ENCODE data around the gene KRTAP4-16. TPM values are rescaled to one million over a fixed set of nuclear protein-coding genes. Genes with fewer than 3 reads are reported as not detected.

KRTAP4-16 gene
- total RNA-seq, 1 donor from 2014 or later, result not detected

DNA sequence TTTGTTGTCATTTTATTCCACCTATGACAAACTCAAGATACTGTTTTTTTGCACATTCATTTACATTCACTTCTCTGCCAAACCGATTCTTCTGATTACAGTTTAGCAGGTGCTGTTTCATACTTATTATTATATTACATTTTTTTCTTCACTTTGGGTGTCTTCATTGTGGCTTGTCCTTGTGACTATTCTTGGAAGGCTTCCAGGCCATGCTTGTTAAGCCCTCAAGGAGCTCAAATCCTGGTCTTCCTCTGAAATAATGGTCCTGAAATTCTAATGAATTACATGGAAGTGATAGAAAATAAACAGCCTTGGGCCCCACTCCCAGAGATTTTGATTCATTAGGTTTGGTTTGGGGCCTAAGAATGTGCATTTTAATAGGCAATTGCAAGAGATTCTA is 37.7 kb downstream of the KRTAP4-16 start:
- Mint-ChIP-seq H3K27me3 (ENCODE audit: insufficient read depth, low read depth) (peaks cover 2% of the 10 kb centered on the region), H3K4me3 (no peak overlapping the region), H3K36me3 (no peaks in the 10 kb centered on the region), H3K9me3 (no peaks in the 10 kb centered on the region), H3K4me1 (peaks cover 5% of the 10 kb centered on the region), H3K27ac (no peak overlapping the region)
- no peaks in the 10 kb centered on the region for H3F3A ChIP-seq (ENCODE audit: low read depth)
- DNase-seq (ENCODE audit: low spot score), result no peak
- no peaks in the 10 kb centered on the region for H3K79me2 ChIP-seq (ENCODE audit: low read depth)
- H3K4me1 ChIP-seq, result no peaks in the 10 kb centered on the region
- no peaks in the 10 kb centered on the region for H3K9me3 ChIP-seq (ENCODE audit: low read depth)
- no peaks in the 10 kb centered on the region for H3K36me3 ChIP-seq
- TF ChIP-seq EZH2 (IDR thresholded peaks at IDR 0.05), result no peak
- TF ChIP-seq EZH2phosphoT487 (IDR thresholded peaks at IDR 0.05), result no peak
- TF ChIP-seq, protein P1, sequence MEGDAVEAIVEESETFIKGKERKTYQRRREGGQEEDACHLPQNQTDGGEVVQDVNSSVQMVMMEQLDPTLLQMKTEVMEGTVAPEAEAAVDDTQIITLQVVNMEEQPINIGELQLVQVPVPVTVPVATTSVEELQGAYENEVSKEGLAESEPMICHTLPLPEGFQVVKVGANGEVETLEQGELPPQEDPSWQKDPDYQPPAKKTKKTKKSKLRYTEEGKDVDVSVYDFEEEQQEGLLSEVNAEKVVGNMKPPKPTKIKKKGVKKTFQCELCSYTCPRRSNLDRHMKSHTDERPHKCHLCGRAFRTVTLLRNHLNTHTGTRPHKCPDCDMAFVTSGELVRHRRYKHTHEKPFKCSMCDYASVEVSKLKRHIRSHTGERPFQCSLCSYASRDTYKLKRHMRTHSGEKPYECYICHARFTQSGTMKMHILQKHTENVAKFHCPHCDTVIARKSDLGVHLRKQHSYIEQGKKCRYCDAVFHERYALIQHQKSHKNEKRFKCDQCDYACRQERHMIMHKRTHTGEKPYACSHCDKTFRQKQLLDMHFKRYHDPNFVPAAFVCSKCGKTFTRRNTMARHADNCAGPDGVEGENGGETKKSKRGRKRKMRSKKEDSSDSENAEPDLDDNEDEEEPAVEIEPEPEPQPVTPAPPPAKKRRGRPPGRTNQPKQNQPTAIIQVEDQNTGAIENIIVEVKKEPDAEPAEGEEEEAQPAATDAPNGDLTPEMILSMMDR (IDR thresholded peaks at IDR 0.05), result no peak
- no peak overlapping the region for H3K9ac ChIP-seq
- H3K4me2 ChIP-seq, result no peak overlapping the region
- H3K27me3 ChIP-seq, result no peaks in the 10 kb centered on the region
- H3K27ac ChIP-seq, result no peak overlapping the region
- H3K4me3 ChIP-seq, result no peak overlapping the region
- H2AFZ ChIP-seq (replicated peaks), result no peak overlapping the region
- no peaks in the 10 kb centered on the region for H4K20me1 ChIP-seq (ENCODE audit: low read depth)

DNA sequence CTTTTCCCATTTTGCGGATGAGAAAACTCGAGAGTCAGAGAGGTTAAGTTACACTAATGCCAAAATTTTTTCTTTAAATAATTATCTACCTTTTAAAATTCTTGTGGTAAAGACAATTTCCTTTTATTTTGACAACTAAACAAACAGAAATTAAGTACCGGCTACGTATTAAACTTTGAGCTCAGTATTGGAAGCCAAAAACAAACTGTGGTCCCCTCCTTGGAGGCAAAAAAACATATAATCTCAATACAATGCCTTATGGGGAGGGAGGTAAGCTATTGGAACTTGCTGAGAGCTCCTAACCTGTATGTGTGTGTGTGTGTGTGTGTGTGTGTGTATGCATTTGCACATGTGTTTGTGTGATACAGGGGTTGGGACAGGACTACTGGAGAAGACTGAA is 38.6 kb downstream of the KRTAP4-16 start:
- Histone ChIP-seq H3K4me3 (no peak overlapping the region), H3F3A (ENCODE audit: low read depth) (no peaks in the 10 kb centered on the region), H4K20me1 (ENCODE audit: low read depth) (no peaks in the 10 kb centered on the region), H3K79me2 (ENCODE audit: low read depth) (no peaks in the 10 kb centered on the region), H3K4me2 (no peak overlapping the region), H3K27me3 (no peaks in the 10 kb centered on the region), H3K36me3 (no peaks in the 10 kb centered on the region), H3K4me1 (no peaks in the 10 kb centered on the region), H3K27ac (no peak overlapping the region), H2AFZ (replicated peaks) (no peak overlapping the region), H3K9me3 (ENCODE audit: low read depth) (no peaks in the 10 kb centered on the region), H3K9ac (no peak overlapping the region)
- no peak overlapping the region for H3K27ac Mint-ChIP-seq
- H3K9me3 Mint-ChIP-seq, result no peaks in the 10 kb centered on the region
- TF ChIP-seq, protein P1 (IDR thresholded peaks at IDR 0.05), result no peak
- no peak for TF ChIP-seq EZH2phosphoT487 (IDR thresholded peaks at IDR 0.05)
- no peak for TF ChIP-seq EZH2 (IDR thresholded peaks at IDR 0.05)
- no peak for DNase-seq (ENCODE audit: low spot score)
- no peak overlapping the region for H3K4me3 Mint-ChIP-seq
- H3K27me3 Mint-ChIP-seq (ENCODE audit: insufficient read depth, low read depth), result peaks cover 3% of the 10 kb centered on the region
- no peaks in the 10 kb centered on the region for H3K36me3 Mint-ChIP-seq
- peaks cover 10% of the 10 kb centered on the region for H3K4me1 Mint-ChIP-seq

DNA sequence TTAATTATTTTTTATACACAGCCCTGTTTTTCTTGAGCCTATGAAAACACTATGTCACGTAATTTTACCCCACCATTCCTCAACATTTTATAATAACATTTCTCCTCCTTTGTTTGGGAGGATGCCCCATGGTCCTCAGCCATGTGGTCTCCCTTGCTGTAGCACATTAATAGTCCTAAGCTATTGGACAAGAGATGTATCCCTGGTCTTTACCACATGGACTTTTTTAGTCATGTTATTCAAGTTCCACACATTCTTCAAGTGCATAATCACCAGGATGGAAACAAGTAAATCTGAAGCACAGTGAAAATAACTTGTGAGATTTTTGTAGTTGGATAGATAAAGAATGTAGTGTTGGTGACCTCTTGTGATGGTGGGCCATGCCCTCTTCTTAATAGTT is 40.0 kb downstream of the KRTAP4-16 start:
- no peak overlapping the region for H2AFZ ChIP-seq (replicated peaks)
- Mint-ChIP-seq H3K36me3 (no peaks in the 10 kb centered on the region), H3K27ac (no peak overlapping the region), H3K27me3 (ENCODE audit: insufficient read depth, low read depth) (peaks cover 3% of the 10 kb centered on the region), H3K4me1 (peaks cover 10% of the 10 kb centered on the region), H3K9me3 (no peaks in the 10 kb centered on the region), H3K4me3 (no peak overlapping the region)
- H3K27ac ChIP-seq, result no peak overlapping the region
- no peak overlapping the region for H3K4me3 ChIP-seq
- TF ChIP-seq EZH2 (IDR thresholded peaks at IDR 0.05) (no peak), EZH2phosphoT487 (IDR thresholded peaks at IDR 0.05) (no peak)
- TF ChIP-seq, protein P1 (IDR thresholded peaks at IDR 0.05), result no peak
- H3K4me2 ChIP-seq, result no peak overlapping the region
- no peak overlapping the region for H3K9ac ChIP-seq
- DNase-seq (ENCODE audit: low spot score), result no peak
- no peaks in the 10 kb centered on the region for H3K4me1 ChIP-seq
- no peaks in the 10 kb centered on the region for H3K27me3 ChIP-seq
- no peaks in the 10 kb centered on the region for H3K9me3 ChIP-seq (ENCODE audit: low read depth)
- H4K20me1 ChIP-seq (ENCODE audit: low read depth), result no peaks in the 10 kb centered on the region
- no peaks in the 10 kb centered on the region for H3K36me3 ChIP-seq
- H3F3A ChIP-seq (ENCODE audit: low read depth), result no peaks in the 10 kb centered on the region
- H3K79me2 ChIP-seq (ENCODE audit: low read depth), result no peaks in the 10 kb centered on the region
